HCT116 (cell line): ENCODE results near the gene MARS1. TPM values are rescaled to one million over a fixed set of nuclear protein-coding genes. Genes with fewer than 3 reads are reported as not detected.

Experiments
- ATAC-seq: fragments of 200-7000 bp; cut with Tn5 transposase; 2 replicates; pipeline ENCODE4 v1.9.1; 2020; ENCODE audit warnings: mild to moderate bottlenecking, moderate library complexity
- BruUV-seq: library from RNA; stranded (reverse); fragments of 400-500 nt; replicated peaks from 2 replicates; lab custom pipeline; 2021; lab: Mats Ljungman, UMichigan
- CTCF ChIA-PET: fragments of 300-600 bp; sonication (Branson Sonifier 250); formaldehyde crosslinking; loops from one replicate; lab custom pipeline; 2021; ENCODE audit warnings: antibody characterized with exemption; lab: Charles Lee
- POLR2A ChIA-PET: fragments of 300-600, 350-600 bp; sonication (Branson Sonifier 250); formaldehyde crosslinking; loops from one replicate; lab custom pipeline; 2021; ENCODE audit warnings: antibody characterized with exemption; lab: Charles Lee
- RAD21 ChIA-PET, 2 experiments: fragments of 300-600 bp; sonication (Branson Sonifier 250); formaldehyde crosslinking; loops; one replicate each; lab custom pipeline; 2023; ENCODE audit warnings: low total read pairs in 2 of 2; ENCODE audit not compliant: uncharacterized antibody in 2 of 2, unreplicated experiment in 2 of 2, low non-redundant PET in 1 of 2; lab: Charles Lee
- DNase-seq: peaks from one replicate; pipeline ENCODE4 v3.0.0-alpha.2; 2010; ENCODE audit warnings: low read depth, low spot score
- H2AFZ ChIP-seq: fragments of 200-600 bp; shearing (Covaris generic), sonication (generic); 2 replicates; pipeline ENCODE4 v1.6.1; 2017; ENCODE audit warnings: low read depth, mixed run types, mixed read lengths, antibody characterized with exemption, low read length; ENCODE audit not compliant: poor library complexity, severe bottlenecking
- H3K27ac ChIP-seq: 2 replicates; pipeline ENCODE4 v1.5.1; 2012; ENCODE audit warnings: low read depth, low read length
- H3K27me3 ChIP-seq: fragments of 200-600 bp; sonication (generic); 2 replicates; pipeline ENCODE4 v1.6.1; 2016; ENCODE audit warnings: mixed run types, low read length, mixed read lengths; ENCODE audit not compliant: insufficient read depth
- H3K36me3 ChIP-seq, 2 experiments: fragments of 200-500 bp in 1 of 2; fragments of 200-600 bp in 1 of 2; sonication (Bioruptor generic) in 1 of 2; sonication (generic) in 1 of 2; 2 replicates each; pipeline versions ENCODE4 v1.5.1 to v1.6.1; 2014 to 2016; ENCODE audit warnings: low read length in 2 of 2, inconsistent platforms in 1 of 2, mixed read lengths in 1 of 2, mixed run types in 1 of 2; ENCODE audit not compliant: insufficient read depth in 2 of 2, control insufficient read depth in 1 of 2
- H3K4me1 ChIP-seq, 2 experiments: fragments of 200-600 bp in 1 of 2; sonication (generic) in 1 of 2; 2 replicates each; pipeline versions ENCODE4 v1.5.1 to v1.6.1; 2012 to 2017; ENCODE audit warnings: low read length in 2 of 2, inconsistent platforms in 1 of 2, mild to moderate bottlenecking in 1 of 2, mixed read lengths in 1 of 2, mixed run types in 1 of 2, moderate library complexity in 1 of 2; ENCODE audit not compliant: insufficient read depth in 2 of 2, control insufficient read depth in 1 of 2
- H3K4me2 ChIP-seq: fragments of 200-600 bp; sonication (generic); 2 replicates; pipeline ENCODE4 v1.6.1; 2017; ENCODE audit warnings: mixed run types, low read length, mixed read lengths
- H3K4me3 ChIP-seq, 2 experiments: fragments of 200-600 bp in 1 of 2; sonication (generic) in 1 of 2; replicated peaks in 1 of 2; 2 replicates each; pipeline ENCODE4 v1.5.1; 2011 to 2016; ENCODE audit warnings: low read length in 2 of 2, control low read depth in 1 of 2, low read depth in 1 of 2, mild to moderate bottlenecking in 1 of 2, mixed read lengths in 1 of 2, mixed run types in 1 of 2
- H3K79me2 ChIP-seq: fragments of 200-600 bp; sonication (generic); 2 replicates; pipeline ENCODE4 v1.6.1; 2017; ENCODE audit warnings: mild to moderate bottlenecking, mixed run types, low read length, moderate library complexity, mixed read lengths; ENCODE audit not compliant: insufficient read depth
- H3K9ac ChIP-seq: fragments of 200-600 bp; sonication (generic); 2 replicates; pipeline ENCODE4 v1.6.1; 2016; ENCODE audit warnings: low read length, mixed read lengths
- H3K9me2 ChIP-seq: fragments of 200-600 bp; sonication (generic), shearing (Covaris generic); 2 replicates; pipeline ENCODE4 v1.6.1; 2017; ENCODE audit warnings: mixed run types, mild to moderate bottlenecking, moderate library complexity; ENCODE audit not compliant: insufficient read depth
- H3K9me3 ChIP-seq, 2 experiments: fragments of 200-500 bp in 1 of 2; fragments of 200-600 bp in 1 of 2; sonication (Bioruptor generic) in 1 of 2; sonication (generic) in 1 of 2; 2 replicates each; pipeline ENCODE4 v1.6.1; 2014 to 2017; ENCODE audit warnings: low read length in 2 of 2, mixed read lengths in 2 of 2, inconsistent platforms in 1 of 2, low read depth in 1 of 2, mild to moderate bottlenecking in 1 of 2, mixed run types in 1 of 2, moderate library complexity in 1 of 2; ENCODE audit not compliant: control insufficient read depth in 1 of 2, insufficient read depth in 1 of 2
- H4K20me1 ChIP-seq: fragments of 200-600 bp; sonication (generic), shearing (Covaris generic); 2 replicates; pipeline ENCODE4 v1.6.1; 2017; ENCODE audit warnings: mixed run types, mild to moderate bottlenecking, moderate library complexity; ENCODE audit not compliant: insufficient read depth
- EGR1 ChIP-seq: IDR thresholded peaks from 2 replicates; pipeline ENCODE4 v1.6.1; 2012; ENCODE audit warnings: low read depth
- EZH2phosphoT487 ChIP-seq: fragments of 200-600 bp; IDR thresholded peaks from 2 replicates; pipeline ENCODE4 v1.6.1; 2018; ENCODE audit warnings: antibody characterized with exemption, borderline replicate concordance
- FOSL1 ChIP-seq: IDR thresholded peaks from 2 replicates; pipeline ENCODE4 v1.6.1; 2012; ENCODE audit warnings: low read depth
- JUND ChIP-seq: IDR thresholded peaks from 2 replicates; pipeline ENCODE4 v1.6.1; 2012
- POLR2AphosphoS5 ChIP-seq: IDR thresholded peaks from 2 replicates; pipeline ENCODE4 v1.6.1; 2011; ENCODE audit warnings: mild to moderate bottlenecking, low read depth, low read length, moderate library complexity
- SIN3A ChIP-seq: IDR thresholded peaks from 2 replicates; pipeline ENCODE4 v1.6.1; 2012; ENCODE audit warnings: low read depth
- SRF ChIP-seq: IDR thresholded peaks from 2 replicates; pipeline ENCODE4 v1.6.1; 2012; ENCODE audit warnings: low read depth
- YY1 ChIP-seq: IDR thresholded peaks from 2 replicates; pipeline ENCODE4 v1.6.1; 2011; ENCODE audit warnings: low read length, low read depth, moderate library complexity, mild to moderate bottlenecking; ENCODE audit not compliant: insufficient replicate concordance; ENCODE audit errors: extremely low read depth
- ZFX ChIP-seq: fragments of 450-650 bp; IDR thresholded peaks from 2 replicates; pipeline ENCODE4 v1.6.1; 2017
- ZNF274 ChIP-seq: fragments of 200-500 bp; sonication (Bioruptor generic); IDR thresholded peaks from 2 replicates; pipeline ENCODE4 v1.6.1; 2014; ENCODE audit warnings: mild to moderate bottlenecking, low read depth, low read length, inconsistent platforms
- intact Hi-C: fragments of 100-400 bp; cut with micrococcal nuclease; formaldehyde crosslinking; loops from 2 replicates; pipeline ENCODE4 v1.10.0; 2022
- total RNA-seq: library from RNA; stranded (reverse); gene quantifications from one replicate; pipeline ENCODE4 v1.2.1, GENCODE V29; 2021; ENCODE audit not compliant: unreplicated experiment

The MARS1 gene
- total RNA-seq, 1 experiment from 2014 or later: 344 TPM

GRCh38 chr12:57529831-57530230 is 42.0 kb downstream of the MARS1 start:
- H3K4me2 ChIP-seq: no peak overlapping the region
- no peaks in the 10 kb centered on the region for H3K9me3 ChIP-seq
- intact Hi-C loops: no loop called here
- H2AFZ ChIP-seq: no peak overlapping the region
- no TSS peak for BruUV-seq
- H3K27me3 ChIP-seq: no peaks in the 10 kb centered on the region
- ChIA-PET CTCF (no interaction called here), POLR2A (no interaction called here), RAD21 (no interaction called here)
- H3K4me1 ChIP-seq: peaks cover 0 to 1% of the 10 kb centered on the region in 2 experiments; a peak in 1 of 4 replicates
- peaks cover 46 to 47% of the 10 kb centered on the region in 2 experiments; a peak in 3 of 4 replicates for H3K36me3 ChIP-seq
- 0 out of 2 replicates have a peak, but pooled peaks cover 7% of the 10 kb centered on the region for H3K79me2 ChIP-seq
- ATAC-seq: no peak
- TF ChIP-seq ZNF274 (no peak), JUND (no peak), YY1 (no peak), ZFX (no peak), FOSL1 (no peak), EZH2phosphoT487 (no peak), SRF (no peak), EGR1 (no peak)
- TF ChIP-seq, all 23 proteins: peak for 0
- Histone ChIP-seq H4K20me1 (no peaks in the 10 kb centered on the region), H3K4me3 (no peak overlapping the region), H3K9me2 (no peaks in the 10 kb centered on the region), H3K27ac (no peak overlapping the region), H3K9ac (no peak overlapping the region)
- no peak for DNase-seq

- no peak overlapping the region for H3K4me3 ChIP-seq
- no peaks in the 10 kb centered on the region for H3K4me1 ChIP-seq
- no peak overlapping the region for H3K9ac ChIP-seq
- no peaks in the 10 kb centered on the region for H3K27me3 ChIP-seq
- CTCF ChIA-PET: no interaction called here
- no peak for TF ChIP-seq SIN3A
- TF ChIP-seq POLR2AphosphoS5: peak; percentile 50; the same call in 1 of the 2 replicates
- POLR2A ChIA-PET: no interaction called here
- no peaks in the 10 kb centered on the region for H3K9me3 ChIP-seq
- no peaks in the 10 kb centered on the region for H4K20me1 ChIP-seq
- no peaks in the 10 kb centered on the region for H3K79me2 ChIP-seq
- RAD21 ChIA-PET: no interaction called here
- H3K27ac ChIP-seq: no peak overlapping the region
- DNase-seq: no peak
- intact Hi-C loops: no loop called here
- peaks cover 45 to 49% of the 10 kb centered on the region in 2 experiments; a peak in 3 of 4 replicates for H3K36me3 ChIP-seq
- no peak for ATAC-seq
- no peaks in the 10 kb centered on the region for H3K9me2 ChIP-seq
- no peak overlapping the region for H3K4me2 ChIP-seq
- TSS peak; percentile 64 for BruUV-seq
- H2AFZ ChIP-seq: no peak overlapping the region
These were observed 42.7 kb downstream of the MARS1 start for GRCh38 chr12:57530396-57531142.
